ENCODE data around the gene CXCL12. TPM values are rescaled to one million over a fixed set of nuclear protein-coding genes. Genes with fewer than 3 reads are reported as not detected.

CXCL12 gene
- total and polyA plus RNA-seq, 2 of the 13 experiments (the other 11 are each of a cell fraction or from before 2014, with no cell fraction given), result not detected

- ChIA-PET CTCF (ENCODE audit: low intra/inter-chr PET ratio, low total read pairs) (no interaction called here), POLR2A (no interaction called here)
- no peak for ATAC-seq
- no peak overlapping the region for H3K9ac ChIP-seq (ENCODE audit: insufficient read depth, low read depth, low read length)
- no peaks in the 10 kb centered on the region for H4K20me1 ChIP-seq (ENCODE audit: insufficient read depth, low read length)
- intact Hi-C loops (cut with micrococcal nuclease; ENCODE audit: unreplicated experiment) (no loop called here), in situ Hi-C loops (cut with HindIII; ENCODE audit: extremely low pct_ligation_motif_present, low pct_unique_long_range_greater_than_20kb) (no loop called here)
- no peak for FAIRE-seq
- H3K4me3 ChIP-seq (replicated peaks in 1 of 3; ENCODE audit: insufficient read depth in 1 of 3, low read depth in 2 of 3, low read length in 3 of 3), result no peak overlapping the region
- DNase-seq (ENCODE audit: low spot score), result no peak
- H3K27me3 ChIP-seq (ENCODE audit: control insufficient read depth in 1 of 2, insufficient read depth in 2 of 2, low read length in 2 of 2), result peaks cover 4 to 20% of the 10 kb centered on the region in 2 experiments; a peak in 4 of 5 replicates
- H3K36me3 ChIP-seq (replicated peaks in 1 of 2; ENCODE audit: control insufficient read depth in 1 of 2, insufficient read depth in 2 of 2, low read length in 2 of 2), result no peaks in the 10 kb centered on the region
- H3K9me3 ChIP-seq (ENCODE audit: low read length), result no peaks in the 10 kb centered on the region
- no peak overlapping the region for H3K27ac ChIP-seq (ENCODE audit: extremely low read length, insufficient read depth, low read length)
- no peak overlapping the region for H2AFZ ChIP-seq (ENCODE audit: low read length)
- H3K79me2 ChIP-seq (ENCODE audit: insufficient read depth, low read length), result no peaks in the 10 kb centered on the region
- no TSS peak for BruUV-seq (replicated peaks)
- no peak overlapping the region for H3K4me2 ChIP-seq (ENCODE audit: low read depth, low read length)
- H3K4me1 ChIP-seq (ENCODE audit: insufficient read depth, low read length), result no peaks in the 10 kb centered on the region
- 48% methylated on average over 14 of the region's 14 CpGs for WGBS (ENCODE audit: low lambda C conversion rate)
- TF ChIP-seq ZNF414 (CRISPR knock-in tag; IDR thresholded peaks at IDR 0.05) (no peak), PCBP2 (optimal IDR thresholded peaks at IDR 0.05; ENCODE audit: low read depth, low read length, poor library complexity, severe bottlenecking) (no peak), HOXD1 (CRISPR knock-in tag; IDR thresholded peaks at IDR 0.05) (no peak), TARDBP (CRISPR knock-in tag; IDR thresholded peaks at IDR 0.05) (no peak), PLSCR1 (CRISPR knock-in tag; IDR thresholded peaks at IDR 0.05; ENCODE audit: borderline replicate concordance) (no peak), ZNF782 (CRISPR knock-in tag; IDR thresholded peaks at IDR 0.05; ENCODE audit: borderline replicate concordance) (no peak), STAG1 (CRISPR knock-in tag; IDR thresholded peaks at IDR 0.05) (no peak), ZBTB42 (CRISPR knock-in tag; IDR thresholded peaks at IDR 0.05) (no peak), ZNF644 (CRISPR knock-in tag; IDR thresholded peaks at IDR 0.05; ENCODE audit: low read depth) (no peak), ARID5B (CRISPR knock-in tag; IDR thresholded peaks at IDR 0.05) (no peak), ZNF609 (CRISPR knock-in tag; IDR thresholded peaks at IDR 0.05; ENCODE audit: borderline replicate concordance) (no peak), ZNF572 (CRISPR knock-in tag; IDR thresholded peaks at IDR 0.05) (no peak), MXD3 (CRISPR knock-in tag; IDR thresholded peaks at IDR 0.05) (no peak)
Measured at GRCh38 chr10:44378626-44379025, 6.3 kb downstream of the CXCL12 start.

All from HepG2 (cell line).